RPMI8226 (cell line): ENCODE results near the gene PDZD4.

Source experiments
- DNase-seq: peaks from one replicate; pipeline ENCODE4 v3.0.0-alpha.2; 2015

PDZD4 gene

GRCh38 chrX:153770601-153771414 lies 59.5 kb downstream of the PDZD4 start:
- no peak for DNase-seq

DNA sequence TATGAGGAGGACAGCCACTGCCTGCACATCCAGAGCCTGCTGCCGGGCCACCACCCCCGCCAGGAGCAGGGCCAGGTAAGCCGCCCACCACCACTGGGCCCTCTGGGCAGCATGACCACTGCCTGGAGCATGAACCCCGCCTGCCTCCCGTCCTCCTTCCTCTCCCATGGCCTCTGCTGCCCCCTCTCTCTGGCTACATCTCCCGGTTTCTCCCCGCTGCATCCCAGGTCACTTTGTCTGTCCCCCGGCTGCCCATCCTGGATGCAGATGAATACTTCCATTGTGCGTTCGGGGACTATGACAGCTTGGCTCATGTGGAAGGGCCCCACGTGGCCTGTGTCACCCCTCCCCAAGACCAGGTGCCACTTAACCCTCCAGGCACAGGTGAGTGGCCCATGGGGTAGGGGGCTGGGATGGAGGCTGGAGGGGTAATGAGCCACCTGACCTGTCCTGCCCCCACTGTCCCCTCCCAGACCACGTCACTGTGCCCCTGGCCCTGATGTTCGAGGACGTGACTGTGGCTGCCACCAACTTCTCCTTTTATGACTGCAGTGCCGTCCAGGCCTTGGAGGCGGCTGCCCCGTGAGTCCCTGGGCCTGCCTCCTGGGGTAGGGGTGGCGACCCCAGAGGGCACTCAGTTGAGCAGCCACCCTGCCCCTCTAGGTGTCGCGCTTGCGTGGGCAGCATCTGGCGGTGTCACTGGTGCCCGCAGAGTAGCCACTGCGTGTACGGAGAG lies 60.3 kb downstream of the PDZD4 start:
- no peak for DNase-seq

- no peak for DNase-seq
Measured at GRCh38 chrX:153769158-153769864, 61.0 kb downstream of the PDZD4 start.

GRCh38 chrX:153768311-153769157 lies 61.8 kb downstream of the PDZD4 start:
- DNase-seq, result peak; percentile 25

GRCh38 chrX:153767674-153768055 lies 62.7 kb downstream of the PDZD4 start:
- no peak for DNase-seq

DNA sequence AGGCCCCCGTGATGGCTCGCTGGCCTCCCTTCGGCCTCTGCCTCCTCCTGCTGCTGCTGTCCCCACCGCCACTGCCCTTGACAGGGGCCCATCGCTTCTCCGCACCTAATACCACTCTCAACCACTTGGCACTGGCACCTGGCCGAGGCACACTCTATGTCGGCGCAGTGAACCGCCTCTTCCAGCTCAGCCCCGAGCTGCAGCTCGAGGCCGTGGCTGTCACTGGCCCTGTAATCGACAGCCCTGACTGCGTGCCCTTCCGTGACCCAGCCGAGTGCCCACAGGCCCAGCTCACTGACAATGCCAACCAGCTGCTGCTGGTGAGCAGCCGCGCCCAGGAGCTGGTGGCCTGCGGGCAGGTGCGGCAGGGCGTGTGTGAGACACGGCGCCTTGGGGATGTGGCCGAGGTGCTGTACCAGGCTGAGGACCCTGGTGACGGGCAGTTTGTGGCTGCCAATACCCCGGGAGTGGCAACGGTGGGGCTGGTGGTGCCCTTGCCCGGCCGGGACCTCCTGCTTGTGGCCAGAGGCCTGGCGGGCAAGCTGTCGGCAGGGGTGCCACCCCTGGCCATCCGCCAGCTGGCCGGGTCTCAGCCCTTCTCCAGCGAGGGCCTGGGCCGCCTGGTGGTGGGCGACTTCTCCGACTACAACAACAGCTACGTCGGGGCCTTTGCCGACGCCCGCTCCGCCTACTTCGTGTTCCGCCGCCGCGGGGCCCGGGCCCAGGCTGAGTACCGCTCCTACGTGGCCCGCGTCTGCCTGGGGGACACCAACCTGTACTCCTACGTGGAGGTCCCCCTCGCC lies 63.3 kb downstream of the PDZD4 start:
- no peak for DNase-seq

- DNase-seq, result peak; percentile 24
Measured at GRCh38 chrX:153766098-153766817, 64.1 kb downstream of the PDZD4 start.

- no peak for DNase-seq
Measured at GRCh38 chrX:153765138-153766079, 64.9 kb downstream of the PDZD4 start.

GRCh38 chrX:153764786-153765137 lies 65.6 kb downstream of the PDZD4 start:
- DNase-seq, result no peak

- DNase-seq, result peak; percentile 84
Measured at GRCh38 chrX:153763989-153764755, 66.2 kb downstream of the PDZD4 start, which contains the start of gene PLXNB3. TSS of gene PLXNB3 (plus strand) at chrX:153764249. CDS start at chrX:153765536, 1,287 bp downstream.

DNA sequence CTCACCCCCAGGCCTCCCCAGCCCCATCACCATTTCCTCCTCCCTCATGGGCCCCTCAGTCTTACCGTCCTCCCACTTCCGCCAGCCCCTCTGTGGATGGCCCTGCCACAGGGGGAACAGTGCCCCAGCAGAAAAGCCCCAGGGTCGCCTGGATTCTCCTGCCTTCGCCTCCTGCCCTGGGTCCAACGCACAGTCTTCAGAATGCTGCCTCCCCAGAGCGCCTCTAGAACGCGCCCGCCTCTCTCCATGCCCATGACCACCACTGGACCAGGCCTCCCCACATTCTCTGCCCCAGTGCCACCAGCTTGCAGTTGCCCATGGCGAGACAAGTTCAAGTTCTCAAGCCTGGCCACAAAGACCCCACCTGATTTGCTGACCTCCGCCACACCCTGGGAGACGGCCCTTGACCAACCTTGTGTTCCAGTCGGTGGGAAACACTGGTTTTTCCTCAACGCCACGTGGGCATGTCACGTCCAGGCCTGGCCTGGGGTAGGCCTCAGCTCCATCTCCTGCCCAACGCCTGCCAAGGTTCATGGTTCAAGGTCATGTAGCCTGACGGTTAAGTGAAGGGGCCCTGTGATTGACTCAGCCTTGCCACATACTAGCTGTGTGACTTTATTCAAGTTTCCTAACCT lies 66.9 kb downstream of the PDZD4 start:
- DNase-seq, result no peak

DNA sequence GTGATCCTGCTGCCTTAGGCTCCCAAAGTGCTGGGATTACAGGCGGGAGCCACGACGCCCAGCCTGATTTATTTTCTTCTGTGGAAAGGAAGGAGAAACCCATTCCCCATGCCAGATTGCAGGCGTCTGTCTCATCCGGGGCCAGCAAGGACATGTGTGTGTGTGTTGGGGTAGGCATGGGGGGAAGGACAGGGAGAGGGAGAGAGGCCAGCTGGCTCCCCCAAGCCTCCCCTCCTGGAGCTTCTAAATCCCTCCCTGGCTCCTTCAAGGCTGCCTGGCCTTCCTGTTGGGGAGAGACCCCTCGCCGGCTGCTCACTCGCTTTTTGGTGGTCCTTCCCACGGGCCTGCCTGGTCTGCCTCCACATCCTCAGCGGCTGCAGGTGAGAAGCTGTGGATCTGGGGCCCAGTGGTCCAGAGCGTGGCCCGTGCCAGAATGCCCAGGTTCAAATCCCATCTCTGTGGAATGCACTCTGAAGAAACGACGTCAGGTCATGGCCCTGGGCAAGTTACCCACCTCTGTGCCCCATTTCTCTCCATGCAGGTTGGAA lies 67.6 kb downstream of the PDZD4 start:
- no peak for DNase-seq

DNA sequence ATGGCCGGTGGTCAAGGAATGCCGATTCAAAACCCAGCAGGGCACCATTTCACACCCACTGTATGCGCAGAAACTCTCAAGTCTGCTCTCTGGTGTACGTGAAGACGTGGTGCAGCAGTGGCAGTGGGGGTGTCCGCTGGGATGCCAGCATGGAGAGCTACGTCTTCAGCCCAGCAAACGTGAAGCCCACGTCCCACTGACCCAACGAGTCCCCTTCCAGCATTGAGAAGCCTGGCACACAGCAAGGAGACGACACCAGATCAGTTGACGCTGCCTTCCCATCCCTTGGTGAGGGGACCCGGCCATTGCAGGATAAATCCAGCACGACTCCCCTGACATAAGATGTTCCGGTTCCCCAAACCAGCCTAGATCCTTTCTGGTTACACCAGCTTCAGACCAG lies 68.5 kb downstream of the PDZD4 start:
- DNase-seq, result no peak

- peak; percentile 21 for DNase-seq
Measured at GRCh38 chrX:153755136-153755535, 75.2 kb downstream of the PDZD4 start.
